Head of caudate nucleus (tissue), 42 donors: ENCODE measurements around the gene PLCL1.
"Not testable (repeated sequence)": the region's sequence is repeated elsewhere in the genome, so short reads cannot be mapped to it uniquely, and the experiment has no call there.

Experiments
- DNase-seq, 42 donors: peaks; one replicate each; pipeline versions ENCODE4 v3.0.0 to v3.0.0-alpha.2; 2020 to 2021; ENCODE audit warnings: mixed read lengths in 7 of 42
- intact Hi-C: fragments of 100-400 bp; cut with DNase I; formaldehyde crosslinking; loops from one replicate; pipeline ENCODE4 v1.15.0; 2022

The PLCL1 gene

DNA sequence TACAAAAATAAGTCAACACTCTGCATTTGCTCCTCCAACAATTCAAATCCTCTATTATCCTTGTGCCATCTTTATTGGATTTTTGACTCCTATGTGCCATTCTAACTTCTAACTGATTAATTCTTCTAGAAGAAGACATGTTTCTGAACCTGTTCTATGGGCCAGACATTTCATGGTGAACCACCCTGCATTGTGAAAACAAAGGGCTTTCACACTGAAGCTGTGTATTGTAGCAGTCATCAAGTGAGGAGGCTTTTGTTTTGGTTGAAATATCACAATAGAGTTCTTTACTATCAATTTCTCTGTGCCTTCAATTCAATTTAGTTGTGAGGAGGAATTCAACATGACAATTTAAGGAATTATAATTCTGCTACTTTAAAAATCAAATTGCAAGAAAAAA lies 357.9 kb downstream of the PLCL1 start:
- intact Hi-C loops: no loop called here
- DNase-seq: peak in 16 of 42 donors; percentile 10 to 75 (median 46)

DNA sequence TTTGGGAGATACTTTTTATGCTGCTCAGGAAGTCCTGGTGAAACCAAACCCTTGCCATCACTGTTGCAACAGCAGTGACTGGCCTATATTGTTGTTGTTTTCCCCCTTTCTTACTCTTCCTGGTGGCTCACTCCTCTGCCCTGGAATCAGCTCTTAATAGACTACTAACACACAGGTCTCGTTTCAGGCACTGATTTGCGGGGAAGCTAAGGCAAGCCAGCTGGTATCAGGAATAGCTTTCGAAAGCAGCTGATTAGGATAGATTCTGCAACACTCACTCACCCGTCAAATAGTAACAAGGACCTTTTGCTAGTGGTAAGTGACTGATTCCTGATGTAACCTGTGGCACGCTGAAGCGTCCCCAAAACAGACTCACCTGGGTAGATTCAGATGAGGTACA lies 360.4 kb downstream of the PLCL1 start:
- no peak for DNase-seq
- intact Hi-C loops: no loop called here

DNA sequence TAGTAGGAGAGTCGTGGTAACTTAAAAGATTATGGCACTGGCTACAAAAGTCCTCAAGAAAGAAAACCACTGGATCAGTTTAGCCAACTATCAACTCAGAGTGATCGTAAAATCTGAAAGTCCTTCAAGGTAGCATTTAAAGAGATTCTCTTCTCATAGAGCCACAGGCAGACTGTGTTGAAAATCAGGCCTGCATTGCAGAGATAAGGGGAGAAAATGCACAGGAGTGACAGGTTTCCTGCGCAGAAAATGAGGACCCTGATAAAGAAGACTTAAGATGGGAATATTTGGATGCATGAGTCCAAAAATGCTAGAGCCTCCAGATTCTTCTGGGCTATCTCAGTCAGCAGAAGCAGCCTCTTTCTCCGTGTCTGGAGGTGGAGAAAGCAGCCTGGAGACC lies 360.9 kb downstream of the PLCL1 start:
- intact Hi-C loops: no loop called here
- no peak for DNase-seq

DNA sequence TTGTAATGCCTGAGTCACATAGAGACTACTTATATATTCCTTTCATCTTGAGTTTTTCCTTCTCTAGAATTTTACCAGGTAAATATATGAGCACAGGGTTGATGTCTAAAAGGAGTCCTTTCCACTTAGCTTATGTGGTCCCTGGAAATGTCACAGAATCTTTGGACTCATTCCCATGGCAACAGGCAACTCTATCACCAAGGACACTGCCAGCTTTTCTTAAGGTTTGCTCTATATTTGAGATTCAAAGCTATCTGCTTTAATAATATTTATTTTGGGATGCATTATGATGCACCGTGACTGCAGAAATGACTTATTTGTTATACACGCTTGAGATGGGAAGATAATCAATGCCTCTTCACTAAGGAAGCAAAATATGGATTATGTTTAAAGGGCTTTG lies 363.0 kb downstream of the PLCL1 start:
- intact Hi-C loops: no loop called here
- DNase-seq: no peak

DNA sequence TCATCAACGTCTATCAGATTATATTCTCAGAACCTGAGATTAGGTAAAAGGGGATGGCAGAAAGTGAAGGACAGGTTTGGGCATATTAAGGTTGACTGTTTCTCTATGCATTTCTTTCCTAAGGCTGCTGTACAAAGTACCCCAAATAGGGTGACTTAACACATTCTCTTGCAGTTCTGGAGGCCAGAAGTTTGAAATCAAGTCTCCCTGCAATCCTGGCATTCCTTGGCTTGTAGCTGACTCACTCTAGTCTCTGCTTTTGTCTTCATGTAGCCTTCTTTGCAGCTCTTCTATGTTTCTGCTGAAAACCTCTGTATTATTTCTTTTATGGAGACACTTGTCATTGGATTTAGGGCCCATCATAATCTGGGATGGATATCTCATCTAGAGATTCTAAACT lies 364.3 kb downstream of the PLCL1 start:
- intact Hi-C loops: no loop called here
- no peak for DNase-seq

DNA sequence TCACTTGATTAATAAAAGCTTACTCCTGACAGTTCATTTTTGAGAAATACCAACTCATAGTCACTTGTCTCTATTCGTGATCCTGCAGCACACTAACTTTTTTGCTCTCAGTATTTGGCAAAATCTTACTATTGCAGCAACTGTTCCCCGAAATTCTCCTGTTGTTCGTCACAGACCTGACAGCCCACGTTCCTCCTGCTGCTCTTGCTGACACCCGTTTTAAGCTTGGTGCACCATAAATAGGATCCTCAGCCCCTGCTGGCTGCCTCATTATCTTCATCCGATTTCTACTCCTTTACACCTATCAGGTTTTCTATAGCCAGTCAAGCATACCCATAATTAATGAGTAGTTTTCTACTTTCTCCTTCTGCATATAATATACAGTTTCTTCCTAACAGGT lies 368.8 kb downstream of the PLCL1 start:
- peak in 37 of 42 donors; percentile 6 to 89 (median 52) for DNase-seq
- intact Hi-C loops: no loop called here

DNA sequence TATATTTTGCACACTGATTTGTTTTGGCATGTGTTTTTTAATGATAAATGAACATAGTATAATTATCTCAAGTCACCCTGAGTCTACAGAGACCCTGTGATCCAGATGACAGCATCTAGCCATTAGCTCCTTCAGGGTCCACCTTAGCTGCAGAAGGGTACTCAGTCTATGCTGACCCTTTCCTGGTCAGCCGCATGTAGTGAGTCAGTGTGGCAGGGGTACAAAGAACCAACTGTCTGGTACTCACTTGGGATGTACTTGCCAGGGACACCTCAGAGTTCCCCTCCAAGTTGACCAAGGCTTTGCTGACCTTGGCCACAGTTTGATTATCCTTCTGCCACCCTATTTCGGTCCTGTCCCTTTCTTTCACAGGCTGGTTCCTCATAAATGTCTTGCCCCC lies 369.5 kb downstream of the PLCL1 start:
- no peak for DNase-seq
- intact Hi-C loops: no loop called here

DNA sequence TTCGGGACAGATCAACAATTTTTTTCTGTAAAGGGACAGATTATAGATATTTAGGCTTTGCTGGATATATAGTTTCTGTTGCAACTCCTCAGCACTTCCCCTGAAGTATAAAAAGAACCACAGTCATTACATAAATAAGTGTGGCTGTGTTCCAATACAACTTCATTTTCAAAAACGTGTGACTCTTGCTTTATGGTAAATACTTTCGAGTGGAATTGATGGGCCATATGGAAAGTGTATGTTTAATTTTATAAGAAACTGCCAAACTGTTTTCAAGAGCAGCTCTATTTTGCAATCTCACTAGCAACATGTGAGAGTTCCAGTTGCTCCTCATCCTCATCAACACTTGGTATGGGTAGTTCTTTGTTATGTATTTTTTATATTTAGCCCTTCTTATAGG lies 370.9 kb downstream of the PLCL1 start:
- intact Hi-C loops: no loop called here
- no peak for DNase-seq

DNA sequence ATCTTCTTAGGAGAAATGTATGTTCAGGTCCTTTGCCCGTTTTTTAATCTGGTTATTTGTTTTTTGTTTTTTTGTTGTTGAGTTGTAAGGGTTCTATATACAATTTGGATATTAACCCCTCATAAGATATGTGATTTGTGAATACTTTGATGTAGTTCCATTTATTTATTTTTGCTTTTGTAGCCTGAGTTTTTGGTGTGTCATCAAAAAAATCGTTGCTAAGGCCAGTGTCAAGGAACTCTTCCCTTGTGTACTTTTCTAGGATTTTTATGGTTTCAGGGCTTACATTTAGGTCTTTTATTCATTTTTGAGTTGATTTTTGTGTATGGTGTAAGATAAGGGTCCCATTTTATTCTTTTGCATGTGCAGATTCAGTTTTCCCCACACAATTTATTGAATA lies 372.6 kb downstream of the PLCL1 start:
- intact Hi-C loops: no loop called here
- DNase-seq: no peak

DNA sequence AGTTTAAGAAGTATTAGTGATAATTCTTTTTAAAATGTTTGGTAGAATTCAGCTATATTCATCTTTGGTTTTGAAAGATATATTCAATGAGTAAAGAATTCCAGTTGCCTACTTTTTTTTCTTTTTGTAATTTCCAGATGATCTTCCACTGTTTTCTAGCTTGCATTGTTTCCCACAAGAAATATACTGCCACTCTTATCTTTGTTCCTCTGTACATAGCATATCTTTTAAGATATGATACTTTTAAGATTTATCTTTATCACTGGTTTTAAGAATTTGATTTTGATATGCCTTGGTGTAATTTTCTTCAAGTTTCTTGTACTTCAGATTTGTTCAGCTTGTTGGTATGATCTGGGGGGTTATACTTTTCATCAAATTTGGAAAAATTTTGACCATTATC lies 374.4 kb downstream of the PLCL1 start:
- intact Hi-C loops: no loop called here
- no peak for DNase-seq

DNA sequence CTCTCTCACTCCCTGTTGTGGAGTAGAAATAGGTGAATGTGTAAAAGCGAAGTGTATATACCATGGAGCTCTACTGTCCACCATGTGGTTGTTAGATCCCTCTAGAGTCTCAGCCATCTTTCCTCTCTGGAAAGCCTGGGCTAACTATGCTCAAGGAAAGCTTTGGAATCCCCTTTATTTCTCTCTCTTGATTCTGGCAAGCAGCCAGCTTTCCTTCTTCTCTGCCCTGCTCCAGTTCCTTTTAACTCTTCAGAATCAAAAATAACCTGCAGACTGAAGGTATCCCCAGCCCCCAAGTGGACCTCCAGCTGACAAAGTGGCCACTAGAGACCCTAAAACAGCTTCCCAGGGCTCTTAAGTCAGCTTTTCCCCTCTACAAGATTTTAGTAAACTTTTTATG lies 381.9 kb downstream of the PLCL1 start:
- intact Hi-C loops: no loop called here

DNA sequence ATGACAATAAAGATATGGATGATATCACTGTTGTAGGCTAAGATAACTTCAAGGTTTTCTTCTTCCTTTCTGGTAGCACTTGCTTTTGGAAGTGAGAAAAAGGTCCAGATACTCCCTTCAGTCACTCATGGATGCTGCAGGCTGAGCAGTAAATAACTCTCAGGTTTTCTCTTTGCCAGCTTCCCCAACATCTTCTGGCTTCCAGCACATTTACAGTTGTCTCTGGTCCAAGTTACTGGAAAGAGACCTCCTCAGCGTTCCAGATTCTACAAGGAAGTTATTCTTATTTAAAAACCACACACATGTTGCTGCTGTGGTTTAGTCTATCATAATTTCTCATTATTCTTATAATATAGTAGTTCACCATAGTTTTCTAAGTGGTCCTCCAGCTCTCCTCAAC lies 383.4 kb downstream of the PLCL1 start:
- DNase-seq: no peak
- intact Hi-C loops: no loop called here

More for the DNA sequence above, 381.9 kb downstream of the PLCL1 start:
- no peak for DNase-seq

DNA sequence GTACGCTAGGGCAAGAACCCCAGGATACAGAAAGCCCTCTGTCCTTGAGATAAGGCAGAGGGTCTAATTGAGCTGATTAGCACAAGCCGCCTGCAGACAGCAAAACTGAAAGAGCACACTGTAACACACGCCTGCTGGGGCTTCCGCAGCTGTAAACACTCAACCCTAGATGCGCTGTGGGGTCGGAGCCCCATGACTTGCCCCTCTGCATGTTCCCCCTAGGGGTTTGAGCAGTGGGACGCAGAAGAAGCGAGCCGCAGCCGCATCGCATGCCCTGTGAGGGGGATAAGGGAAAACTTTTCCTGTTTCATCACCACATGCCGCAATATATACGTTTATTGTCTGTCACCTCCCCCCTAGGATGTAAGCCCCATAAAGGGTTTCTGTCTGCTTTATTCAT lies 384.6 kb downstream of the PLCL1 start:
- DNase-seq: no peak
- intact Hi-C loops: no loop called here

DNA sequence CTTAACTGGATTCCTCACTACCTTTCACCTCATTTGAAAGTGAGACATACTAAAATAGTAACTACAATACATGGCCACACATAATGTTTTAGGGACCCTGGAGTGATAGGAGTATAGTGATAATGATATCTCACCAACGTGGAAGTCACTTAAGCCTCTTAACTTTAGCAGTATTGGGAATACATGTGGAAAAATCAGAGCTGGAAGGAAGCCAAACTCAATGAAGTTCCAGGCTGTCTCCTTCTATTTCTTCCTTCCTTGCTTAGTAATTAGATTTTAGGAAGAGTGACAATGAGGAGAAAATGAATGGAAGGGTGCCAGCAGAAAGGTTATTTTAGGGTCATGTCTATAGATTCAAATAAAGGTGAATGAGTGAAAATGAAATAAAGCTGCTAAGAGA lies 387.3 kb downstream of the PLCL1 start:
- intact Hi-C loops: no loop called here
- no peak for DNase-seq

DNA sequence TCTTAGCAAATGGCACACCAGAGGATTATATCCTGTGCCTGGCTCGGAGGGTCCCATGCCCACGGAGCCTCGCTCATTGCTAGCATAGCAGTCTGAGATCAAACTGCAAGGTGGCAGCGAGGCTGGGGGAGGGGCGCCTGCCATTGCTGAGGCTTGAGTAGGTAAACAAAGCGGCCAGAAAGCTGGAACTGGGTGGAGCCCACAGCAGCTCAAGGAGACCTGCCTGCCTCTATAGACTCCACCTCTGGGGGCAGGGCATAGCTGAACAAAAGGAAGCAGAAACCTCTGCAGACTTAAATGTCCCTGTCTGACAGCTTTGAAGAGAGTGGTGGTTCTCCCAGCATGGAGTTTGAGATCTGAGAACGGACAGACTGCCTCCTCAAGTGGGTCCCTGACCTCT lies 392.2 kb downstream of the PLCL1 start:
- DNase-seq, intact Hi-C loops: not testable (repeated sequence)
